ENCODE results near the gene PGAP2.
"Not testable (repeated sequence)": the region's sequence is repeated elsewhere in the genome, so short reads cannot be mapped to it uniquely, and the experiment has no call there.

The PGAP2 gene

DNA sequence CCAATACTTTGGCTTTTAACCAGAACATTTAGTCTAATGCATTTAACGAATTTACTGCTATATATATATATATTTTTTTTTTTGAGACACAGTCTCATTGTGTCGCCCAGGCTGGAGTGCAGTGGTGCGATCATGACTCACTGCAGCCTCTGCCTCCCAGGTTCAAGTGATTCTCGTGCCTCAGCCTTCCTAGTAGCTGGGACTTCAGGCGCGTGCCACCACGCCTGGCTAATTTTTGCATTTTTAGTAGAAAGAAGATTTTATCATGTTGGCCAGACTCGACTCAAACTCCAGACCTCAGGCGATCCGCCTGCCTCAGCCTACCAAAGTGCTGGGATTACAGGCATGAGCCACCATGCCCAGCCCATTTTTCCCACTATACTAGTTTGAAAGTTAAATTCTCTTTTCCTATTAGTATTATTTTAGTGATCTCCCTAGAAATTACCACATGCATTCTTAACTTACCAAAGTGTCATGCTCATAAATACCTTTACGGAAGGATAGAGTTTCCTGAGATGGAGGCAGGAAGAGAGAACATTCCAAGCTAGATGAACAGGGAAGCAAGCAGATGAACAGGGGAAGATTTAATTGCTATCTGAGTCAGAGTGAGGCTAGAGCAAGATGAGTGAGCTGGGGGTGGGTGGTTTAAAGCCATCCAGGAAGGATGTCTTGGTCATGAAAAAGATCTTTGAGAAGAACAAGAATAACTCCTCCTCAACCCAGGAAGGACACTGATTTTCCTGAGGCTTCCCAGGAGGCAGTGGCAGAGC is 4.4 kb upstream of the PGAP2 start:
- Histone ChIP-seq H3K27me3 (ENCODE audit: insufficient read depth, low read length) (no peaks in the 10 kb centered on the region), H3K79me2 (ENCODE audit: control insufficient read depth, insufficient read depth, low read length, unreplicated experiment) (peaks cover 3% of the 10 kb centered on the region), H2AFZ (ENCODE audit: low read length, unreplicated experiment) (no peak overlapping the region), H3K4me3 (ENCODE audit: low read depth, low read length) (no peak overlapping the region), H3K4me1 (ENCODE audit: control insufficient read depth, insufficient read depth, low read length, unreplicated experiment) (peaks cover 15% of the 10 kb centered on the region), H3K27ac (ENCODE audit: low read depth, low read length) (peak overlapping the region; percentile 52), H3K36me3 (ENCODE audit: insufficient read depth, low read length) (no peaks in the 10 kb centered on the region)

DNA sequence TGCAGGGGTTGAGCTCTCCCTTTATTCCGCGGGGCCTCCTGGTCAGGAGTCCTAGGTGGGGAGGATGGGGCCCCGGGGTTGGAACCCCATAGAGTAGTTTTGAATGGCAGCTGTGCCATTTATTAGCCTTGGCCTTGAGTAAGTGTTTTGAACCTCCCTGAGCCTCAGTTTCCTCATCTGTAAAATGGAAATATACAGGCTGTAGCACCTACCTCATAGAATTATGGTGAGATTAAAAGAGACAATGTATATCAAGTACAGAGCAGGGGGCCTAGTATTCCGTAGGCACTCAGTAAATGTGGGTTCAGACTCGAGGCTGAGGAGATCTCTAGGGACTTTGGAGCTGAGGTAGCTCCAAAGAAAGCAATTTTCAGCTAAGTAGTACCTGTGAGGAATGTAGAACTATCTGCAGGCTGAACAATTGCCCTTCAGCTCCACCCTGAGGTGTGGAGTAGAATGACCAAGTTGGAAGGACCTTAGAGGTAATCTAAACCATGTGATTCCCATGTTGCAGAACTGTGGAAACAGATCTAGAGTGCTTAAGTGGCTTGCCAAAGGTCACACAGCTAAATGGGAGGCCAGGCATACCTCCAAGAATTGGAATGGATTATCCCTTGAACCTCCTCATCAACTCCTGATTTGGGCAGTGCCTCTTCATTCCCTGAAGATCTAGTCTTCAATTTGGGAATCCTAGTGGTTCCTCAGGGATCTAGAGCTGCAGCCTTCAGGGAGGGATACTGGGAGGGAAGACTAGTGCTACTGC is 682 bp downstream of the PGAP2 start:
- H3K36me3 ChIP-seq (ENCODE audit: insufficient read depth, low read length), result no peaks in the 10 kb centered on the region

DNA sequence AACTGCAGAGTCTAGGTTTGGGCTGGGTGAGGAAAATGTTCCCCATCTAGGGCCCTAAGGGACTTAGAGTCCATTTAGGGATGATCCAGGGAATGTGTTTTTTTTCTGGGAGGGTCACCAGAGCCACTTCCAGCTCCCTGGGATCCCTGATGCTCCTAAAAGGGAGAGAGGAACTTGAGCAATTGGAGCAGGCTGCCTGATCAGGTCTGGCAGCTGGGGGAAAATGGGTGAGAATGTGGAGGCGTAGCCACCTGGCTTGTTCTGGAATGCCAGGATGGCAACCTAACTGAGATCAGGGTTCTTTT is 1.2 kb downstream of the PGAP2 start:
- Histone ChIP-seq H3K4me3 (ENCODE audit: low read depth, low read length) (no peak overlapping the region), H3K79me2 (ENCODE audit: control insufficient read depth, insufficient read depth, low read length, unreplicated experiment) (no peaks in the 10 kb centered on the region), H3K4me1 (ENCODE audit: control insufficient read depth, insufficient read depth, low read length, unreplicated experiment) (peaks cover 6% of the 10 kb centered on the region), H2AFZ (ENCODE audit: low read length, unreplicated experiment) (no peak overlapping the region), H3K36me3 (ENCODE audit: insufficient read depth, low read length) (no peaks in the 10 kb centered on the region), H3K27ac (ENCODE audit: low read depth, low read length) (no peak overlapping the region), H3K27me3 (ENCODE audit: insufficient read depth, low read length) (no peaks in the 10 kb centered on the region)

More for the DNA sequence above, 682 bp downstream of the PGAP2 start:
- H3K79me2 ChIP-seq (ENCODE audit: control insufficient read depth, insufficient read depth, low read length, unreplicated experiment), result no peaks in the 10 kb centered on the region
- peaks cover 10% of the 10 kb centered on the region for H3K4me1 ChIP-seq (ENCODE audit: control insufficient read depth, insufficient read depth, low read length, unreplicated experiment)
- H3K27me3 ChIP-seq (ENCODE audit: insufficient read depth, low read length), result no peaks in the 10 kb centered on the region
- peak overlapping the region; percentile 93 for H3K4me3 ChIP-seq (ENCODE audit: low read depth, low read length)
- peak overlapping the region; percentile 40 for H2AFZ ChIP-seq (ENCODE audit: low read length, unreplicated experiment)
- H3K27ac ChIP-seq (ENCODE audit: low read depth, low read length), result no peak overlapping the region

DNA sequence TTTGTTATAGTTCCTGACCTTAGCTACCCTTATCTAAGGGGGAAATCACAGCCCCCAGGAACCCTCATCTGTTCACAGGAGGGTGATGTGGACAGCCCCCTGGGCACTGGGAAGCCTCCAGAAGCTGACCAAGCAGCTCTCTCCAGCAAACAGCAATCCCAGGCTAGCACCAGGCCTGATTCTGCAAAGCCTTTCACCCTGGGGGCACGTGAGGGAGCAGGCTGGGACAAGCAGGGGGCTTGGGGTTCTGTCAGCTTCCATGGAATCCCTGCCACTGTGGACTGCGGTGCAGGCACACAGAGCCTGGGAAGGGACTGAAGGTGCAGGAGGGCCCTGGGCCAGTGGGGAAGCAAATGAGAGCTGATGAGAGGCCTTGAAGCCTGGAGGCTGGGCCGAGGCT is 2.1 kb downstream of the PGAP2 start:
- Histone ChIP-seq H3K4me1 (ENCODE audit: control insufficient read depth, insufficient read depth, low read length, unreplicated experiment) (peaks cover 6% of the 10 kb centered on the region), H3K27ac (ENCODE audit: low read depth, low read length) (no peak overlapping the region), H2AFZ (ENCODE audit: low read length, unreplicated experiment) (no peak overlapping the region), H3K79me2 (ENCODE audit: control insufficient read depth, insufficient read depth, low read length, unreplicated experiment) (no peaks in the 10 kb centered on the region), H3K4me3 (ENCODE audit: low read depth, low read length) (no peak overlapping the region), H3K27me3 (ENCODE audit: insufficient read depth, low read length) (no peaks in the 10 kb centered on the region), H3K36me3 (ENCODE audit: insufficient read depth, low read length) (no peaks in the 10 kb centered on the region)

DNA sequence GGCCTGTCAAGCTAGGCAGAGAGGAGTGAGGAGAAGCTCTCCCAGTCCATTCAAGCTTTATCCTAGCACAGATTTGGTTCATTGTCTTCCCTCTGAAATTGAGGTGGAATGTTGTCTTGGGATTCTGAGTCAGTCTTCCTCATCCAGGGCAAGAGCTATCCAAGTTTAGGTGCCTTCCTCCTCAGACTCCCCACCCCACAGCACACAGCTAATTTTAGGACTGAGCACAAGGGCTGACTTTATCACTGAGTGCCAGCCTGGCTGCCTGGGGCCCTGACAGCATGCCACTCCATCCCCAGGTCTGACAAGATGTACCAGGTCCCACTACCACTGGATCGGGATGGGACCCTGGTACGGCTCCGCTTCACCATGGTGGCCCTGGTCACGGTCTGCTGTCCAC is 2.6 kb downstream of the PGAP2 start:
- Histone ChIP-seq H3K4me3 (ENCODE audit: low read depth, low read length) (no peak overlapping the region), H2AFZ (ENCODE audit: low read length, unreplicated experiment) (no peak overlapping the region), H3K4me1 (ENCODE audit: control insufficient read depth, insufficient read depth, low read length, unreplicated experiment) (peaks cover 6% of the 10 kb centered on the region), H3K27me3 (ENCODE audit: insufficient read depth, low read length) (no peaks in the 10 kb centered on the region), H3K36me3 (ENCODE audit: insufficient read depth, low read length) (no peaks in the 10 kb centered on the region), H3K79me2 (ENCODE audit: control insufficient read depth, insufficient read depth, low read length, unreplicated experiment) (no peaks in the 10 kb centered on the region), H3K27ac (ENCODE audit: low read depth, low read length) (no peak overlapping the region)

DNA sequence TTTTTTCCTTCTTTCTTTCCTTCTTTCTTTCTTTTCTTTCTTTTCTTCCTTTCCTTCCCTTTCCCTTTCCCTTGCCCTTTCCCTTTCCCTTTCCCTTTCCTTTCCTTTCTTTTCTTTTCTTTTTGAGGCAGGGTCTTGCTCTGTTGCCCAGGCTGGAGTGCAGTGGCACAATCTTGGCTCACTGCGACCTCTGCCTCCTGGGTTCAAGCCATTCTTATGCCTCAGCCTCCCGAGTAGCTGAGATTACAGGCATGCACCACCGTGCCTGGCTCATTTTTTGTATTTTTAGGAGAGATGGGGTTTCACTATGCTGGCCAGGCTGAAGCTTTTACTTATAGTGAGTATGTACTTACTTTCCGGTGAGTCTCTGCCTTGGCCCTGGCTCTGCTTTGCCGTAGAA is 6.5 kb downstream of the PGAP2 start:
- H3K27ac ChIP-seq (ENCODE audit: low read depth, low read length); H2AFZ ChIP-seq (ENCODE audit: low read length, unreplicated experiment); H3K36me3 ChIP-seq (ENCODE audit: insufficient read depth, low read length); H3K79me2 ChIP-seq (ENCODE audit: control insufficient read depth, insufficient read depth, low read length, unreplicated experiment); H3K27me3 ChIP-seq (ENCODE audit: insufficient read depth, low read length); H3K4me3 ChIP-seq (ENCODE audit: low read depth, low read length); H3K4me1 ChIP-seq (ENCODE audit: control insufficient read depth, insufficient read depth, low read length, unreplicated experiment): not testable (repeated sequence)

DNA sequence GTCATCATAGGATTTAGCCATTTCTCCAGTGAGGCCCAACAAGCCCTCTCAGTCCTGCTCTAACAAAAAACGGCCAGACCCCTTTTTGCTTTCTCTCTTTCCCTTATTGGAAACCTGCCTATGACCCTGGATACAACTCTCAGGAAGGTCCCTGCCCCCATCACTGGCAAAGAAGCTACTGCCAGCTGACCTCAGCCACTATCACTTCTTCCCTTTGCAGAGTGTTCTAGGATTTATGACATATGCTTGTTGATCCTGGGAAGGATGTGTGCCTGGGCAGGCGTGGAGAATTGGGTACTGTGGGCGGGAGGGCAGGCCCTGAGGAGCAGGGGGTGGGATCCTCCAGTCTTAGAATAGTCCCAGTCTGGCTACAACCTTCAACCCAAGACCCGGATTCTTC is 7.5 kb downstream of the PGAP2 start:
- H3K27ac ChIP-seq (ENCODE audit: low read depth, low read length), result no peak overlapping the region
- no peaks in the 10 kb centered on the region for H3K36me3 ChIP-seq (ENCODE audit: insufficient read depth, low read length)
- H3K27me3 ChIP-seq (ENCODE audit: insufficient read depth, low read length), result no peaks in the 10 kb centered on the region
- no peaks in the 10 kb centered on the region for H3K79me2 ChIP-seq (ENCODE audit: control insufficient read depth, insufficient read depth, low read length, unreplicated experiment)
- H3K4me1 ChIP-seq (ENCODE audit: control insufficient read depth, insufficient read depth, low read length, unreplicated experiment), result no peaks in the 10 kb centered on the region
- H3K4me3 ChIP-seq (ENCODE audit: low read depth, low read length), result no peak overlapping the region
- H2AFZ ChIP-seq (ENCODE audit: low read length, unreplicated experiment), result no peak overlapping the region

DNA sequence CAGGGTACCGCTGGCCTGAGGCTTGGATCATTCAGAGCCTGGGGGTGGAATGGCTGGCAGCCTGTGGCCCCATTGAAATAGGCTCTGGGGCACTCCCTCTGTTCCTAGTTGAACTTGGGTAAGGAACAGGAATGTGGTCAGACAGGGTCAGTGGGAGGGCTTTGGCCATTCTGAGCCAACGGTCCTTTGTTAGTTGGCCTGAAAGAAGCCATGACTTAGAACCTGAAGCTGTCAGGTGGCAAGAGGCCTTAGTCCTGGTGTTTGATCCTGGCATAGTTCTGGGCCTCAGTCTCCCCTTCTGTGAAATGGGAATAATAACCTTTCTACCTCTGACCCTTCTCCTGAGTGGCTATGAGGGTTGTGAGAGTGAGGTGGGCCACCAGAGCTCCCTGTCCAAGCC is 8.3 kb downstream of the PGAP2 start:
- Histone ChIP-seq H3K27ac (ENCODE audit: low read depth, low read length) (no peak overlapping the region), H3K79me2 (ENCODE audit: control insufficient read depth, insufficient read depth, low read length, unreplicated experiment) (no peaks in the 10 kb centered on the region)

DNA sequence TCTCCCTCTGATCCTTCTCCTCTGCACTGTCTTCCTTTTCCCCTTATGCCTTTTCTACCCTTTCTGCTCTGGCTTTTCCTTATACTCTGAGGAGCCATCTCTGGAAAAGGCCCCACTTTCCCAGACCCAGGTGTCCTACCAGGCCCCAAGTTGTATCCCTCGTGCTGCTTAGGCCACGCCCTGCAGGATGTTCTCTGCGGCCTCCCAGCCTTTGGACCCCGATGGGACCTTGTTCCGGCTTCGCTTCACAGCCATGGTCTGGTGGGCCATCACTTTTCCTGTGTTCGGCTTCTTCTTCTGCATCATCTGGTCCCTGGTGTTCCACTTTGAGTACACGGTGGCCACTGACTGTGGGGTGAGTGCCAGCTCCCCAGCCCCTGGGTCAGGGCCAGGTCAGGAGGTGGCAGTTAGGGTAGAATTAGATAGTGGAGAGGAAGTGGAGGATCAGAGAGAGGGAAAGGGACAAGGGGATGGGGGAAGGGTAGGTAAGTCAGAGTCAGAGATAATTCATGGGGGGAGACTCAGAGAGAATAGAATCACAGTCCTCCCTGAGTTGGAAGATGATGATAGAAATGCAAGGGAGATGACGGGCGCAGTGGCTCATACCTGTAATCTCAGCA is 8.9 kb downstream of the PGAP2 start:
- Histone ChIP-seq H2AFZ (ENCODE audit: low read length, unreplicated experiment) (no peak overlapping the region), H3K36me3 (ENCODE audit: insufficient read depth, low read length) (no peaks in the 10 kb centered on the region), H3K27ac (ENCODE audit: low read depth, low read length) (no peak overlapping the region), H3K27me3 (ENCODE audit: insufficient read depth, low read length) (no peaks in the 10 kb centered on the region), H3K4me1 (ENCODE audit: control insufficient read depth, insufficient read depth, low read length, unreplicated experiment) (no peaks in the 10 kb centered on the region), H3K79me2 (ENCODE audit: control insufficient read depth, insufficient read depth, low read length, unreplicated experiment) (no peaks in the 10 kb centered on the region), H3K4me3 (ENCODE audit: low read depth, low read length) (no peak overlapping the region)

More for the DNA sequence above, 8.3 kb downstream of the PGAP2 start:
- Histone ChIP-seq H2AFZ (ENCODE audit: low read length, unreplicated experiment) (no peak overlapping the region), H3K4me1 (ENCODE audit: control insufficient read depth, insufficient read depth, low read length, unreplicated experiment) (no peaks in the 10 kb centered on the region), H3K27me3 (ENCODE audit: insufficient read depth, low read length) (no peaks in the 10 kb centered on the region), H3K36me3 (ENCODE audit: insufficient read depth, low read length) (no peaks in the 10 kb centered on the region), H3K4me3 (ENCODE audit: low read depth, low read length) (no peak overlapping the region)

DNA sequence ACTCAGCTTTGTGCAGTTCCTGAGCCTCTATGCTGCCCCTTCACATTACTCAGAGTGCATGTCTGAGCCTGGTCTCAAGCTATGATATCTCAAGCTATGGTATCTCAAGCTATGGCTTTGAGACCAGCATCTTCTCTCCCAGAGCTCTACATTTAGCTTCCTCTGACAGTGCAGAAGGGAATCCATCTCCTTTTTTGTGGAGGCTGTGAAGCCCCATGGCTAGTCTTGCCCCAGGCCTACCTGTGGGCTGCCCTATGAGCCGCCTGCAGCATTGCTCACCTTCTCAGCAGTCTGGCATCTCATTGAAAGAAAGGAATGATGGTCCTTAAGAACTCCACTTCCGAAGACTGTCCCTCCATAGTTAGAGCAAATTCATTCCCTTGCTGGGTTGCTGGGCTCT is 12.6 kb downstream of the PGAP2 start:
- H3K36me3 ChIP-seq (ENCODE audit: insufficient read depth, low read length), result peaks cover 10% of the 10 kb centered on the region; the same call in 1 of the 2 replicates
- no peaks in the 10 kb centered on the region for H3K79me2 ChIP-seq (ENCODE audit: control insufficient read depth, insufficient read depth, low read length, unreplicated experiment)
- H3K4me3 ChIP-seq (ENCODE audit: low read depth, low read length), result no peak overlapping the region
- H3K4me1 ChIP-seq (ENCODE audit: control insufficient read depth, insufficient read depth, low read length, unreplicated experiment), result peaks cover 10% of the 10 kb centered on the region
- no peak overlapping the region for H2AFZ ChIP-seq (ENCODE audit: low read length, unreplicated experiment)
- H3K27me3 ChIP-seq (ENCODE audit: insufficient read depth, low read length), result no peaks in the 10 kb centered on the region
- H3K27ac ChIP-seq (ENCODE audit: low read depth, low read length), result no peak overlapping the region

DNA sequence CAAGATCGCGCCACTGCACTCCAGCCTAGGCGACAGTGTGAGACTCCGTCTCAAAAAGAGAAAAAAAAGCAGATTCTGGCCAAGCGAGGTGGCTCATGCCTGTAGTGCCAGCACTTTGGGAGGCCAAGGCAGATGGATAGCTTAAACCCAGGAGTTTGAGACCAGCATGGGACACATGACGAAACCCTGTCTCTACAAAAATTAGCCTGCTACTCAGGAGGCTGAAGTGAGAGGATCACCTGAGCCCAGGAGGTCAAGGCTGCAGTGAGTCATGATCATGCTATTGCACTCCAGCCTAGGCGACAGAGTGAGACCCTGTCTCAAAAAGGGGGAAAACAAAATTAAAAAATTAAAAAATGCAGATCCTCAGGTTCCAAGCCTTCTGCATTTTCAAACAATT is 14.0 kb downstream of the PGAP2 start:
- peaks cover 10% of the 10 kb centered on the region for H3K4me1 ChIP-seq (ENCODE audit: control insufficient read depth, insufficient read depth, low read length, unreplicated experiment)
- H3K79me2 ChIP-seq (ENCODE audit: control insufficient read depth, insufficient read depth, low read length, unreplicated experiment), result no peaks in the 10 kb centered on the region
- H3K27ac ChIP-seq (ENCODE audit: low read depth, low read length), result no peak overlapping the region
- H2AFZ ChIP-seq (ENCODE audit: low read length, unreplicated experiment), result no peak overlapping the region
- H3K36me3 ChIP-seq (ENCODE audit: insufficient read depth, low read length), result peaks cover 16% of the 10 kb centered on the region; the same call in 1 of the 2 replicates
- H3K27me3 ChIP-seq (ENCODE audit: insufficient read depth, low read length), result no peaks in the 10 kb centered on the region
- no peak overlapping the region for H3K4me3 ChIP-seq (ENCODE audit: low read depth, low read length)
